T-helper 2 cell treated with Interferon-gamma antibody and Interleukin-4, amounts not matched to agents 5 μg/mL and 100 μg/mL, for 36 hours (primary cell): ENCODE measurements around the gene PSMD11.
"Not testable (repeated sequence)": the region's sequence is repeated elsewhere in the genome, so short reads cannot be mapped to it uniquely, and the experiment has no call there.

Experiments used
- DNase-seq: peaks from one replicate; pipeline ENCODE4 v3.0.0; 2021; ENCODE audit warnings: low spot score
- H3K27ac Mint-ChIP-seq: one replicate; pipeline ENCODE4 v1.8.0; 2021; ENCODE audit warnings: mild to moderate bottlenecking, mixed read lengths
- H3K27me3 Mint-ChIP-seq: one replicate; pipeline ENCODE4 v1.8.0; 2021; ENCODE audit warnings: low read depth, mixed read lengths
- H3K36me3 Mint-ChIP-seq: one replicate; pipeline ENCODE4 v1.8.0; 2021; ENCODE audit warnings: low read depth, mixed read lengths
- H3K4me1 Mint-ChIP-seq: one replicate; pipeline ENCODE4 v1.8.0; 2021; ENCODE audit warnings: low read depth, mixed read lengths
- H3K4me3 Mint-ChIP-seq: one replicate; pipeline ENCODE4 v1.8.0; 2022; ENCODE audit warnings: mild to moderate bottlenecking, moderate library complexity, mixed read lengths
- H3K9me3 Mint-ChIP-seq: one replicate; pipeline ENCODE4 v1.8.0; 2021; ENCODE audit warnings: mixed read lengths

PSMD11 gene

GRCh38 chr17:32516940-32517701 is 72.8 kb downstream of the PSMD11 start:
- peak overlapping the region; percentile 57 for H3K27ac Mint-ChIP-seq
- DNase-seq = peak; percentile 32
- peaks cover 53% of the 10 kb centered on the region for H3K4me1 Mint-ChIP-seq
- H3K36me3 Mint-ChIP-seq = no peaks in the 10 kb centered on the region
- H3K9me3 Mint-ChIP-seq = no peaks in the 10 kb centered on the region
- peak overlapping the region; percentile 60 for H3K4me3 Mint-ChIP-seq
- H3K27me3 Mint-ChIP-seq = no peaks in the 10 kb centered on the region

- H3K27ac Mint-ChIP-seq = peak overlapping the region; percentile 27
- no peaks in the 10 kb centered on the region for H3K9me3 Mint-ChIP-seq
- no peaks in the 10 kb centered on the region for H3K36me3 Mint-ChIP-seq
- no peak for DNase-seq
- H3K4me1 Mint-ChIP-seq = peaks cover 58% of the 10 kb centered on the region
- no peaks in the 10 kb centered on the region for H3K27me3 Mint-ChIP-seq
- H3K4me3 Mint-ChIP-seq = peak overlapping the region; percentile 5
Measured at GRCh38 chr17:32517982-32518381, 73.7 kb downstream of the PSMD11 start.

GRCh38 chr17:32518646-32519227 is 74.4 kb downstream of the PSMD11 start:
- Mint-ChIP-seq H3K27ac (no peak overlapping the region), H3K4me1 (peaks cover 60% of the 10 kb centered on the region), H3K36me3 (no peaks in the 10 kb centered on the region), H3K9me3 (no peaks in the 10 kb centered on the region), H3K4me3 (peak overlapping the region; percentile 58), H3K27me3 (no peaks in the 10 kb centered on the region)
- DNase-seq = no peak

- peak overlapping the region; percentile 87 for H3K4me3 Mint-ChIP-seq
- H3K27me3 Mint-ChIP-seq = no peaks in the 10 kb centered on the region
- peaks cover 66% of the 10 kb centered on the region for H3K4me1 Mint-ChIP-seq
- H3K36me3 Mint-ChIP-seq = no peaks in the 10 kb centered on the region
- no peaks in the 10 kb centered on the region for H3K9me3 Mint-ChIP-seq
- peak; percentile 60 for DNase-seq
- H3K27ac Mint-ChIP-seq = peak overlapping the region; percentile 96
Measured at GRCh38 chr17:32519228-32520103, 75.2 kb downstream of the PSMD11 start.

GRCh38 chr17:32520104-32520701 is 75.9 kb downstream of the PSMD11 start:
- Mint-ChIP-seq H3K4me3 (peak overlapping the region; percentile 87), H3K27me3 (no peaks in the 10 kb centered on the region), H3K27ac (peak overlapping the region; percentile 96), H3K4me1 (peaks cover 66% of the 10 kb centered on the region), H3K9me3 (no peaks in the 10 kb centered on the region), H3K36me3 (no peaks in the 10 kb centered on the region)
- DNase-seq = peak; percentile 54

- H3K27me3 Mint-ChIP-seq = no peaks in the 10 kb centered on the region
- H3K27ac Mint-ChIP-seq = peak overlapping the region; percentile 96
- H3K4me1 Mint-ChIP-seq = peaks cover 68% of the 10 kb centered on the region
- H3K36me3 Mint-ChIP-seq = no peaks in the 10 kb centered on the region
- H3K4me3 Mint-ChIP-seq = peak overlapping the region; percentile 87
- no peak for DNase-seq
- no peaks in the 10 kb centered on the region for H3K9me3 Mint-ChIP-seq
Measured at GRCh38 chr17:32520737-32521404, 76.6 kb downstream of the PSMD11 start.

GRCh38 chr17:32523017-32523680 is 78.8 kb downstream of the PSMD11 start:
- Mint-ChIP-seq H3K4me1 (peaks cover 64% of the 10 kb centered on the region), H3K27ac (peak overlapping the region; percentile 79), H3K4me3 (peak overlapping the region; percentile 54), H3K27me3 (no peaks in the 10 kb centered on the region), H3K9me3 (no peaks in the 10 kb centered on the region), H3K36me3 (no peaks in the 10 kb centered on the region)
- peak; percentile 78 for DNase-seq

GRCh38 chr17:32523827-32524552 is 79.7 kb downstream of the PSMD11 start:
- H3K27ac Mint-ChIP-seq = peak overlapping the region; percentile 79

GRCh38 chr17:32524553-32524880 is 80.2 kb downstream of the PSMD11 start:
- H3K36me3 Mint-ChIP-seq, H3K4me3 Mint-ChIP-seq, H3K27me3 Mint-ChIP-seq, H3K27ac Mint-ChIP-seq, DNase-seq, H3K9me3 Mint-ChIP-seq: not testable (repeated sequence)
- H3K4me1 Mint-ChIP-seq = peaks cover 67% of the 10 kb centered on the region

More at GRCh38 chr17:32523827-32524552, 79.7 kb downstream of the PSMD11 start:
- Mint-ChIP-seq H3K36me3 (no peaks in the 10 kb centered on the region), H3K4me3 (peak overlapping the region; percentile 28), H3K9me3 (no peaks in the 10 kb centered on the region), H3K27me3 (no peaks in the 10 kb centered on the region), H3K4me1 (peaks cover 66% of the 10 kb centered on the region)
- peak; percentile 54 for DNase-seq

GRCh38 chr17:32525122-32525521 is 80.8 kb downstream of the PSMD11 start:
- no peak overlapping the region for H3K27ac Mint-ChIP-seq

GRCh38 chr17:32527146-32527545 is 82.8 kb downstream of the PSMD11 start:
- Mint-ChIP-seq H3K27me3 (no peaks in the 10 kb centered on the region), H3K4me1 (peaks cover 46% of the 10 kb centered on the region), H3K4me3 (no peak overlapping the region), H3K36me3 (no peaks in the 10 kb centered on the region), H3K27ac (no peak overlapping the region), H3K9me3 (no peaks in the 10 kb centered on the region)
- no peak for DNase-seq

More at GRCh38 chr17:32525122-32525521, 80.8 kb downstream of the PSMD11 start:
- H3K27me3 Mint-ChIP-seq = no peaks in the 10 kb centered on the region
- H3K4me1 Mint-ChIP-seq = peaks cover 61% of the 10 kb centered on the region
- DNase-seq = no peak
- no peaks in the 10 kb centered on the region for H3K9me3 Mint-ChIP-seq
- no peak overlapping the region for H3K4me3 Mint-ChIP-seq
- H3K36me3 Mint-ChIP-seq = no peaks in the 10 kb centered on the region

- no peak overlapping the region for H3K4me3 Mint-ChIP-seq
- no peaks in the 10 kb centered on the region for H3K27me3 Mint-ChIP-seq
- H3K9me3 Mint-ChIP-seq = no peaks in the 10 kb centered on the region
- H3K4me1 Mint-ChIP-seq = peaks cover 42% of the 10 kb centered on the region
- peaks cover 2% of the 10 kb centered on the region for H3K36me3 Mint-ChIP-seq
- DNase-seq = no peak
- no peak overlapping the region for H3K27ac Mint-ChIP-seq
Measured at GRCh38 chr17:32528825-32529224, 84.5 kb downstream of the PSMD11 start.
